HEK293T (cell line): ENCODE measurements around the gene ITPK1.

Experiments used
- ELF4 ChIP-seq: fragments of 450-650 bp; IDR thresholded peaks from 2 replicates; pipeline ENCODE4 v1.6.1; 2017; ENCODE audit warnings: antibody characterized with exemption
- SP1 ChIP-seq: fragments of 450-650 bp; IDR thresholded peaks from 2 replicates; pipeline ENCODE4 v1.6.1; 2017
- SUZ12 ChIP-seq: fragments of 450-650 bp; IDR thresholded peaks from 2 replicates; pipeline ENCODE4 v1.6.1; 2016; ENCODE audit warnings: mild to moderate bottlenecking

DNA sequence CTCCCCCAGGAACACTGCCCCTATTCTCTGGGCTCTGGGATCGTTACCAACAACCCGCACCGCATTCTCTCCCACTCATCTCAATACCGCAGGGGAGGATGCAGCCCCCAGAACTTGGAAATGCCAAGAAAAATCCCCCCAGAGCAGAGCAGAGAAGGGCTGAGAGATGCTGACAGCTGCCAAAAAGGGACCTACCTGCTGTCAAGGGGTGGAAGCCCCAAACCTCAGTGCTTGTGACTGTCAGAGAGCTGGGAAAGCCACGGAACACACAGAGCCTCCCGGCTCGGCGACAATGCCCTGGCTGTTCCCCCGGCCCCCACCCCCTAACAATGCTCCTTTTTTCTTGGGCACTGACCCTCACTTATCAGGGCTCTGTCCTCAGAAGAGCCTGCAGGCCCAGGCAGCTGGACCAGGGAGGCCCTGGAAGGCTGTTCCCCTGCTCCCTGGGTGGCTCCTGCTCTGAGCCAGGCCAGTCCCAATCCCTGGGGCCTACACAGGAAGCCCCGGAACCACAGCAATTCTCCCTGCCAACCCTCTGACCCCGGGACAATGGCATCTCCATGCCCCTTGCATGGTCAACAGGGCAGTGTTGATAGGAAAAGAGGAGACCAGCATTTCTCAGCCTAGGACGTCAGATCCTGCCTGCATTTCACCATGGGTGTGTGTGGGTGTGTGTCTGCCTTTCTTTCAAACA, 78.9 kb downstream of the ITPK1 start:
- TF ChIP-seq SP1 (no peak), ELF4 (no peak), SUZ12 (no peak)
